Measurements from ENCODE around the gene SHANK2.

SHANK2 gene

GRCh38 chr11:71242391-71242790 is 10.0 kb downstream of the SHANK2 start:
- no peak overlapping the region for H3K27ac ChIP-seq (ENCODE audit: low read length)
- no peak for DNase-seq
- H3K4me2 ChIP-seq (ENCODE audit: low read depth, low read length): no peak overlapping the region

GRCh38 chr11:71241721-71242259 is 10.6 kb downstream of the SHANK2 start:
- H3K27ac ChIP-seq (ENCODE audit: low read length): no peak overlapping the region
- no peaks in the 10 kb centered on the region for H3K36me3 ChIP-seq (replicated peaks; ENCODE audit: insufficient read depth, low read length)
- H3F3A ChIP-seq (ENCODE audit: insufficient read depth, low read length): no peaks in the 10 kb centered on the region
- H3K4me3 ChIP-seq (ENCODE audit: low read length): no peak overlapping the region
- TF ChIP-seq EZH2phosphoT487 (IDR thresholded peaks at IDR 0.05; ENCODE audit: low read length): no peak
- H3K4me2 ChIP-seq (ENCODE audit: low read depth, low read length): no peak overlapping the region
- no peaks in the 10 kb centered on the region for H3K9me2 ChIP-seq (replicated peaks; ENCODE audit: insufficient read depth, low read length)
- no peak overlapping the region for H3K9ac ChIP-seq (ENCODE audit: low read length)
- no peaks in the 10 kb centered on the region for H3K79me2 ChIP-seq (ENCODE audit: low read length)
- no peak for DNase-seq
- H3K4me1 ChIP-seq (ENCODE audit: low read length): no peaks in the 10 kb centered on the region
- no peaks in the 10 kb centered on the region for H4K20me1 ChIP-seq (ENCODE audit: insufficient read depth, low read length)
- H2AFZ ChIP-seq (ENCODE audit: low read length): no peak overlapping the region
- H3K9me3 ChIP-seq (replicated peaks; ENCODE audit: insufficient read depth, low read length): no peaks in the 10 kb centered on the region
- peaks cover 100% of the 10 kb centered on the region for H3K27me3 ChIP-seq (replicated peaks; ENCODE audit: insufficient read depth, low read length)

More at GRCh38 chr11:71242391-71242790, 10.0 kb downstream of the SHANK2 start:
- Histone ChIP-seq H3K36me3 (replicated peaks; ENCODE audit: insufficient read depth, low read length) (no peaks in the 10 kb centered on the region), H3K9me2 (replicated peaks; ENCODE audit: insufficient read depth, low read length) (no peaks in the 10 kb centered on the region), H3K9ac (ENCODE audit: low read length) (no peak overlapping the region), H3K27me3 (replicated peaks; ENCODE audit: insufficient read depth, low read length) (peaks cover 100% of the 10 kb centered on the region), H3K79me2 (ENCODE audit: low read length) (no peaks in the 10 kb centered on the region), H3F3A (ENCODE audit: insufficient read depth, low read length) (no peaks in the 10 kb centered on the region), H3K9me3 (replicated peaks; ENCODE audit: insufficient read depth, low read length) (no peaks in the 10 kb centered on the region), H2AFZ (ENCODE audit: low read length) (no peak overlapping the region), H4K20me1 (ENCODE audit: insufficient read depth, low read length) (no peaks in the 10 kb centered on the region), H3K4me3 (ENCODE audit: low read length) (no peak overlapping the region), H3K4me1 (ENCODE audit: low read length) (no peaks in the 10 kb centered on the region)
- TF ChIP-seq CTCF (IDR thresholded peaks at IDR 0.05; ENCODE audit: low read length) (no peak), EZH2 (optimal IDR thresholded peaks at IDR 0.05; ENCODE audit: low read depth, low read length) (no peak), EZH2phosphoT487 (IDR thresholded peaks at IDR 0.05; ENCODE audit: low read length) (no peak)

- Histone ChIP-seq H2AFZ (ENCODE audit: low read length) (no peak overlapping the region), H3K4me2 (ENCODE audit: low read depth, low read length) (no peak overlapping the region), H3K36me3 (replicated peaks; ENCODE audit: insufficient read depth, low read length) (no peaks in the 10 kb centered on the region), H3K4me3 (ENCODE audit: low read length) (no peak overlapping the region), H3K9me3 (replicated peaks; ENCODE audit: insufficient read depth, low read length) (no peaks in the 10 kb centered on the region), H3K4me1 (ENCODE audit: low read length) (no peaks in the 10 kb centered on the region), H3K9me2 (replicated peaks; ENCODE audit: insufficient read depth, low read length) (no peaks in the 10 kb centered on the region), H3K27ac (ENCODE audit: low read length) (no peak overlapping the region), H3F3A (ENCODE audit: insufficient read depth, low read length) (no peaks in the 10 kb centered on the region), H3K27me3 (replicated peaks; ENCODE audit: insufficient read depth, low read length) (peaks cover 100% of the 10 kb centered on the region), H3K9ac (ENCODE audit: low read length) (no peak overlapping the region), H3K79me2 (ENCODE audit: low read length) (no peaks in the 10 kb centered on the region), H4K20me1 (ENCODE audit: insufficient read depth, low read length) (no peaks in the 10 kb centered on the region)
- TF ChIP-seq EZH2 (optimal IDR thresholded peaks at IDR 0.05; ENCODE audit: low read depth, low read length) (no peak), EZH2phosphoT487 (IDR thresholded peaks at IDR 0.05; ENCODE audit: low read length) (no peak), CTCF (IDR thresholded peaks at IDR 0.05; ENCODE audit: low read length) (no peak)
- no peak for DNase-seq
Observed at GRCh38 chr11:71240865-71241691, 11.3 kb downstream of the SHANK2 start.

Data from MM.1S (cell line).